Mesenchymal stem cell (in vitro differentiated cells and primary cell): ENCODE measurements around the gene EYA2.

ENCODE experiments used
- DNase-seq: peaks from one replicate; pipeline ENCODE4 v3.0.0-alpha.2; 2013
- H2AFZ ChIP-seq: one replicate; pipeline ENCODE4 v1.6.1; 2013; ENCODE audit warnings: low read depth, mild to moderate bottlenecking, control low read depth, inconsistent platforms, low read length, moderate library complexity
- H2AK5ac ChIP-seq: 2 replicates; pipeline ENCODE4 v1.6.1; 2013; ENCODE audit warnings: low read length, moderate library complexity, mild to moderate bottlenecking, inconsistent platforms; ENCODE audit not compliant: severe bottlenecking
- H2BK120ac ChIP-seq: one replicate; pipeline ENCODE4 v1.6.1; 2013; ENCODE audit warnings: low read depth, mild to moderate bottlenecking, inconsistent platforms, low read length, moderate library complexity
- H2BK12ac ChIP-seq, 2 experiments: one replicate each; pipeline ENCODE4 v1.6.1; 2013; ENCODE audit warnings: inconsistent platforms in 2 of 2, low read length in 2 of 2, mild to moderate bottlenecking in 2 of 2, moderate library complexity in 2 of 2, control low read depth in 1 of 2
- H2BK15ac ChIP-seq: one replicate; pipeline ENCODE4 v1.6.1; 2013; ENCODE audit warnings: mild to moderate bottlenecking, low read depth, inconsistent platforms; ENCODE audit not compliant: poor library complexity, severe bottlenecking
- H2BK5ac ChIP-seq: 2 replicates; pipeline ENCODE4 v1.6.1; 2013; ENCODE audit warnings: low read depth, mild to moderate bottlenecking, low read length, control low read depth, inconsistent platforms; ENCODE audit not compliant: poor library complexity, severe bottlenecking
- H3K14ac ChIP-seq, 2 experiments: one replicate each; pipeline ENCODE4 v1.6.1; 2013; ENCODE audit warnings: inconsistent platforms in 2 of 2, low read length in 2 of 2, control low read depth in 1 of 2, mild to moderate bottlenecking in 1 of 2, moderate library complexity in 1 of 2
- H3K18ac ChIP-seq, 2 experiments: one replicate each; pipeline ENCODE4 v1.6.1; 2013; ENCODE audit warnings: inconsistent platforms in 2 of 2, low read length in 2 of 2, control low read depth in 1 of 2, low read depth in 1 of 2, mild to moderate bottlenecking in 1 of 2
- H3K23ac ChIP-seq, 2 experiments: one replicate each; pipeline ENCODE4 v1.6.1; 2013; ENCODE audit warnings: inconsistent platforms in 2 of 2, low read length in 2 of 2, mild to moderate bottlenecking in 2 of 2, moderate library complexity in 2 of 2, control low read depth in 1 of 2
- H3K27ac ChIP-seq: 2 replicates; pipeline ENCODE4 v1.5.1; 2013; ENCODE audit warnings: mild to moderate bottlenecking, moderate library complexity, low read length, control low read depth, inconsistent platforms; ENCODE audit not compliant: poor library complexity, severe bottlenecking
- H3K27me3 ChIP-seq, 2 experiments: 2 replicates each; pipeline versions ENCODE4 v1.6.1 to v1.7.0; 2013; ENCODE audit warnings: low read length in 2 of 2, mild to moderate bottlenecking in 2 of 2, moderate library complexity in 2 of 2, control low read depth in 1 of 2, inconsistent platforms in 1 of 2; ENCODE audit not compliant: control insufficient read depth in 1 of 2, insufficient read depth in 1 of 2
- H3K36me3 ChIP-seq, 2 experiments: 2 replicates each; pipeline versions ENCODE4 v1.6.1 to v1.7.0; 2013; ENCODE audit warnings: low read length in 2 of 2, control low read depth in 1 of 2, inconsistent platforms in 1 of 2, low read depth in 1 of 2, mild to moderate bottlenecking in 1 of 2; ENCODE audit not compliant: insufficient read depth in 2 of 2, control insufficient read depth in 1 of 2
- H3K4ac ChIP-seq, 2 experiments: one replicate each; pipeline ENCODE4 v1.6.1; 2013; ENCODE audit warnings: inconsistent platforms in 2 of 2, low read length in 2 of 2, mild to moderate bottlenecking in 2 of 2, moderate library complexity in 2 of 2, control low read depth in 1 of 2, low read depth in 1 of 2
- H3K4me1 ChIP-seq: 2 replicates; pipeline ENCODE4 v1.6.1; 2013; ENCODE audit warnings: low read depth, low read length, control low read depth; ENCODE audit not compliant: control insufficient read depth, insufficient read depth
- H3K4me2 ChIP-seq: 2 replicates; pipeline ENCODE4 v1.6.1; 2013; ENCODE audit warnings: low read length, mild to moderate bottlenecking, inconsistent platforms; ENCODE audit not compliant: poor library complexity, severe bottlenecking
- H3K4me3 ChIP-seq, 2 experiments: 2 replicates each; pipeline versions ENCODE4 v1.5.1 to v1.7.0; 2013; ENCODE audit warnings: low read length in 2 of 2, mild to moderate bottlenecking in 2 of 2, control low read depth in 1 of 2, low read depth in 1 of 2; ENCODE audit not compliant: insufficient read depth in 1 of 2
- H3K79me1 ChIP-seq: replicated peaks from 2 replicates; pipeline ENCODE4 v1.6.1; 2013; ENCODE audit warnings: mild to moderate bottlenecking, control low read depth, low read length, inconsistent platforms; ENCODE audit not compliant: poor library complexity, severe bottlenecking
- H3K9ac ChIP-seq: 2 replicates; pipeline ENCODE4 v1.7.0; 2013; ENCODE audit warnings: mild to moderate bottlenecking, low read length, moderate library complexity
- H3K9me3 ChIP-seq: 2 replicates; pipeline ENCODE4 v1.7.0; 2013; ENCODE audit warnings: mild to moderate bottlenecking, low read length; ENCODE audit not compliant: control insufficient read depth
- H4K8ac ChIP-seq: one replicate; pipeline ENCODE4 v1.6.1; 2013; ENCODE audit warnings: inconsistent platforms, mild to moderate bottlenecking, low read length, moderate library complexity
- H4K91ac ChIP-seq: one replicate; pipeline ENCODE4 v1.6.1; 2013; ENCODE audit warnings: mild to moderate bottlenecking, low read length, inconsistent platforms
- WGBS: methylation state at CpG from one replicate; pipeline ENCODE4 v1.1.7; 2013; ENCODE audit warnings: mixed read lengths; 5-methylcytosine and 5-hydroxymethylcytosine counted together

EYA2 gene

DNA sequence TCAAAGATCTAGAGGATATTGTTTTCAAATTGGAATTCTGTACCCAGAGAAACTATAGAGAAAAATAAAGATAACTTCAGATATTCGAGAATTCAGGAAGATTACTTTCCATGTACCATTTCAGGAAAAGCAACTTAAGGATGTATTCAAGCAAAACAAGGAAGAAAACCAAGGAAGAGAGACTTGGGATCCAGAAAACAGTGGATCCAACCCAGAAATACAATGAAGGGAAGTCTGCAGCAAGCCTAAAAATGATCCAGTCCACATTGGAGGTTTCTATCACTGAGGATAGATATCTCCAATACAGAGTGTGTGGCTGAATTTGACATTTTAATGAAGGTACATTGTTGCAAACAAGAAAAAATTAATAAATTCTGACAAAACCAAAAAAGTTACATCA is 201.0 kb downstream of the EYA2 start:
- H3K18ac ChIP-seq = no peak overlapping the region
- H2BK120ac ChIP-seq = no peak overlapping the region
- H3K14ac ChIP-seq = no peak overlapping the region
- no peaks in the 10 kb centered on the region for H3K79me1 ChIP-seq
- H2BK12ac ChIP-seq = no peak overlapping the region
- H3K36me3 ChIP-seq = no peaks in the 10 kb centered on the region
- no peak overlapping the region for H3K9ac ChIP-seq
- no peak overlapping the region for H2BK5ac ChIP-seq
- no peak for DNase-seq
- no peak overlapping the region for H2BK15ac ChIP-seq
- no peak overlapping the region for H2AK5ac ChIP-seq
- H3K9me3 ChIP-seq = peaks cover 19% of the 10 kb centered on the region
- peaks cover 0 to 3% of the 10 kb centered on the region in 2 experiments for H3K27me3 ChIP-seq
- no peaks in the 10 kb centered on the region for H3K4me1 ChIP-seq
- no peak overlapping the region for H4K91ac ChIP-seq
- H4K8ac ChIP-seq = no peak overlapping the region
- no peak overlapping the region for H3K23ac ChIP-seq
- no peak overlapping the region for H2AFZ ChIP-seq
- whole genome bisulfite sequencing = no CpG with 5 or more reads among the region's 1 CpG
- no peak overlapping the region for H3K27ac ChIP-seq
- no peak overlapping the region for H3K4me3 ChIP-seq
- H3K4me2 ChIP-seq = no peak overlapping the region
- no peak overlapping the region for H3K4ac ChIP-seq

DNA sequence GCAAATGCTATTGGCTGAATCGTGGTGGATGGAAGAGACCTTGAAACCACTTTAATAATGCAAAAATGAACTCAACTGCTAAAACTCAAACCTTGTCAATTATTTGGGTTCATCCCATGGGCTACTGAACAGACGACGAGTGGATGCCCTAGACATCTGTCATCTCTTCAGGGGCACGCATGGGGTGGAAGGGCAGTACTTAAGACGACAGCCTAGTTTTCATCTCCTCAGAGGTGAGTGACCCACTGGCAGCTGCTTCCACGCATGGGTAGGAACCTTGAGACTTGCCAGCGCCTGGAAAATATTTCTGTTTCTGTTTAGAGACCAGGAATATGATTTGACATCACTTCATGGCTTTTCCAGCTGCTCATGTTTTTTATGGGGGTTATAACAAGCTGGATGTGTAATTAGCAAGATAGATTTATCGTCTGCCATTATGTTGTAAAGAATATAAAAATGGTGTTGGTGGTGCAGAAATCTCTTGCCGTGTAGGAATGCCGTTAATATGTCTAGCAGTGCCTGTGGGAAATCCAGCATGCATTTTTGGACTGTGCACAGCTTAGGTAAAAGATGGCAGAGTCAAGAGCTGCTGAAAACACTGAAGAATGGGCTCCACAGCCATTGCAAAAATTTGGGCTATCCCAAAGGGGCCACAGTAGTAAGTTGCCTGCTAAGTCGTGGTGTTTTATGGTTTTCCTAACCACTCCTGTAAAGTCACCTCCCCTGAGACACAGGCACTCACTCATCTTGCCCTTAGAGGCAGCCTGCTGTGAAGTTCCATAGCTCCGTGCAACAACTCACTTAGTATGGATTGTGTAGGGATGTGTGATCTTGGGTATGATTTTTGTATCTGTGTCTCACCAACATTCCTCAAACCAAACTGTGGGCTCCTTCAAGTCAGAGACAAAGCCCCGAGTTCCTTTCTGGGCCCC is 203.3 kb downstream of the EYA2 start:
- Histone ChIP-seq H3K14ac (no peak overlapping the region), H3K4me3 (no peak overlapping the region), H2BK120ac (no peak overlapping the region), H4K8ac (no peak overlapping the region), H3K79me1 (no peaks in the 10 kb centered on the region), H2AK5ac (no peak overlapping the region), H2BK15ac (no peak overlapping the region), H3K27me3 (no peaks in the 10 kb centered on the region), H3K4me1 (no peaks in the 10 kb centered on the region), H3K27ac (no peak overlapping the region), H3K4ac (no peak overlapping the region), H2BK12ac (no peak overlapping the region), H3K9me3 (peaks cover 19% of the 10 kb centered on the region), H3K36me3 (no peaks in the 10 kb centered on the region), H2BK5ac (no peak overlapping the region), H3K4me2 (no peak overlapping the region), H3K23ac (no peak overlapping the region), H3K18ac (no peak overlapping the region), H2AFZ (no peak overlapping the region), H4K91ac (no peak overlapping the region), H3K9ac (no peak overlapping the region)
- DNase-seq = no peak
- 66% methylated on average over 12 of the region's 13 CpGs for WGBS

GRCh38 chr20:47099093-47099492 is 204.4 kb downstream of the EYA2 start:
- H3K27me3 ChIP-seq = no peaks in the 10 kb centered on the region
- H2BK5ac ChIP-seq = no peak overlapping the region
- H2AK5ac ChIP-seq = no peak overlapping the region
- no peaks in the 10 kb centered on the region for H3K36me3 ChIP-seq
- no peak overlapping the region for H2AFZ ChIP-seq
- H2BK120ac ChIP-seq = no peak overlapping the region
- DNase-seq = no peak
- H3K4me1 ChIP-seq = no peaks in the 10 kb centered on the region
- no peak overlapping the region for H2BK12ac ChIP-seq
- no peak overlapping the region for H3K14ac ChIP-seq
- H3K4ac ChIP-seq = no peak overlapping the region
- H3K9me3 ChIP-seq = peaks cover 19% of the 10 kb centered on the region
- H4K91ac ChIP-seq = no peak overlapping the region
- no peak overlapping the region for H3K9ac ChIP-seq
- no peak overlapping the region for H3K23ac ChIP-seq
- H3K18ac ChIP-seq = no peak overlapping the region
- no peak overlapping the region for H2BK15ac ChIP-seq
- 87% methylated on average over 5 of the region's 7 CpGs for WGBS
- no peaks in the 10 kb centered on the region for H3K79me1 ChIP-seq
- no peak overlapping the region for H3K27ac ChIP-seq
- H4K8ac ChIP-seq = no peak overlapping the region
- H3K4me2 ChIP-seq = no peak overlapping the region
- no peak overlapping the region for H3K4me3 ChIP-seq

DNA sequence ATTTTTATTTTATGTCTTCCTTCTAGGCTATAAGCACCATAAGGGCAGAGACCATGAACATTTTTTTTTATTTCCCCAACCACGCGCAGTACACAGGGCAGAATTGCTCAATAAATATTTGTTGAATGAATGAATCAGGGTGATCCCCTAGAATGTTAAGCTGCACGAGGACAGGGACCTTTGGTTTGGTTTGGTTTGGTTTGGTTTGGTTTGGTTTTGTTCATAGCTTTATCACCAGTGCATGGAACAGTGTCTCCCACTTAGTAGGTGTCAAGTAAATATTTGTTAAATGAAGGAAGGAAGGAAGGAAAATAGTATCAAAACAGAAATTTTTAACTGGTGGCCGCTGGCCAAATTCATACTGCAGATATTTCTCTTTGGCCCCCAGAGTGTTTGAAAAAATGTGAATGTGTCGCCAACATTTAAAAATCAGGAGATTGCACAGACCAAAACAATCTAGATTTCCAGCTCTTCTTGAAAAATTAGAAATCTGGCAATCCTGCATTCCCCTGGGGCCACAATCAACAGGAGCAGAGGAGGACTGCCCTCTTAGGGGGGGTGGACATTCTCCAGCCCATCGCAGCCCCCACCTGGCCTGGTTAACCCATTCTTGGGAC is 205.3 kb downstream of the EYA2 start:
- Histone ChIP-seq H3K9me3 (peaks cover 19% of the 10 kb centered on the region), H3K23ac (no peak overlapping the region), H2AK5ac (no peak overlapping the region), H3K79me1 (no peaks in the 10 kb centered on the region), H2BK120ac (no peak overlapping the region), H3K4ac (no peak overlapping the region), H2BK12ac (no peak overlapping the region), H3K36me3 (no peaks in the 10 kb centered on the region), H3K18ac (no peak overlapping the region), H2BK5ac (no peak overlapping the region), H2BK15ac (no peak overlapping the region), H3K27me3 (no peaks in the 10 kb centered on the region), H3K4me3 (no peak overlapping the region), H4K91ac (no peak overlapping the region), H3K27ac (no peak overlapping the region), H4K8ac (no peak overlapping the region), H3K9ac (no peak overlapping the region), H3K14ac (no peak overlapping the region), H3K4me2 (no peak overlapping the region), H2AFZ (no peak overlapping the region), H3K4me1 (no peaks in the 10 kb centered on the region)
- DNase-seq = no peak
- WGBS = 82% methylated on average over 5 of the region's 6 CpGs
